ENCODE data around the gene TREH.
"Not testable (repeated sequence)": the region's sequence is repeated elsewhere in the genome, so short reads cannot be mapped to it uniquely, and the experiment has no call there.

GRCh38 chr11:118714416-118714815 is 35.0 kb upstream of the TREH start:
- TF ChIP-seq FOXM1 (IDR thresholded peaks at IDR 0.05; ENCODE audit: borderline replicate concordance); FOXK2 (IDR thresholded peaks at IDR 0.05); CTBP1 (IDR thresholded peaks at IDR 0.05; ENCODE audit: borderline replicate concordance); ZNF384 (IDR thresholded peaks at IDR 0.05); BHLHE40 (IDR thresholded peaks at IDR 0.05; ENCODE audit: borderline replicate concordance); ELF4 (IDR thresholded peaks at IDR 0.05); SP1 (IDR thresholded peaks at IDR 0.05); SUZ12 (IDR thresholded peaks at IDR 0.05); TARDBP (IDR thresholded peaks at IDR 0.05); HDGF (IDR thresholded peaks at IDR 0.05; ENCODE audit: borderline replicate concordance); FOXA1 (IDR thresholded peaks at IDR 0.05); ARNT (IDR thresholded peaks at IDR 0.05): not testable (repeated sequence)

Measured in HEK293T (cell line).